Tongue (tissue), 2 donors: Measurements from ENCODE around the gene HARBI1. TPM values are rescaled to one million over a fixed set of nuclear protein-coding genes. Genes with fewer than 3 reads are reported as not detected.

ENCODE experiments used
- DNase-seq: peaks from one replicate; pipeline ENCODE4 v3.0.0-alpha.2; 2015
- total RNA-seq: library from RNA; depleted of rRNA; stranded (reverse); fragments of >200 nt; gene quantifications from one replicate; pipeline ENCODE4 v1.2.3, GENCODE V29; 2014

The HARBI1 gene
- 1.0 TPM for total RNA-seq

GRCh38 chr11:46617134-46617971, at the start of gene HARBI1, which contains the start of gene ATG13:
Gene HARBI1, minus strand, starts transcription at chr11:46617227. Its CDS starts 990 bp downstream, at chr11:46616237.
Gene ATG13, plus strand, starts transcription at chr11:46617553. Its CDS starts 26,739 bp downstream, at chr11:46644292.
- DNase-seq: peak; percentile 94

DNA sequence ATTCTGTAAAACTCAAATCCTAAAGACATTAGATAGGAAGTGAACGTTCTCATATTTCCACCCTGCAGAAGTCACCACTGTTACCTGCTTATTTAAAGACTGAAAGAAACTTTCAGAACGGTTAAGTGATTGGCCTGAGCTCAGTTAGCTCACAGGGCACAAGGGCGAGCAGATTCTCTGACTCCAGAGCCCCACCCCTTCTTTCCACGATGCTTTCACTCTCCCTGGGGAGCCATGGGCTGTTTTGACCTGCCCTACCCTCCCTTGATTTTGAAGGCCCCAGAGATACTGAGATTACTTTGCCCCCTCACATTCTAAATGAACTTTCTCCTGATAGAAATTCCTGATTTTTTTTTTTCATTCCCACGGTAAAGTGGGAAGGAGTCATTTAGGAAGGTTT, 49.5 kb upstream of the HARBI1 start:
- DNase-seq: peak; percentile 18

GRCh38 chr11:46665356-46665755, 48.3 kb upstream of the HARBI1 start:
- DNase-seq: no peak

DNA sequence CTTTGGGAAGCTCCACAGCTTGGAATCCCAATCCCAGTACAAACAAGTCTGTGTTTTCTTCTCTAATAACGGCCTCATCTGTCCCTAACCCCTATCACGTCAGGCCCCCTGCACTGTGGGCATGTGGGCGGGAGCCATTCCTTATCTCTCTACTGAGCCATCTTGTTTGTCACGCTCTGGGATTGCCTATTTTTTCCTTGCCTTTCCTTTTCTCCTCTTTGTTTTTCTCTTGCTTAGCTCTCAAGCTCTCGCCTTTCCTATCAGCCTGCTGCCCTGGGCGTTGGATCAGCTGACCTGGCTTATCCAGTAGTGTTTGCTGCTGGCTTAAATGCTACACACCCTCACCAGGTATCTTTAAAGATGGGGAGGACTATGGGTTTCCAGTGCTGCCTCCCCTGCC, 47.6 kb upstream of the HARBI1 start:
- no peak for DNase-seq

GRCh38 chr11:46663277-46663940, 46.4 kb upstream of the HARBI1 start:
- no peak for DNase-seq

- DNase-seq: no peak
Observed at GRCh38 chr11:46662366-46662765, 45.3 kb upstream of the HARBI1 start.

DNA sequence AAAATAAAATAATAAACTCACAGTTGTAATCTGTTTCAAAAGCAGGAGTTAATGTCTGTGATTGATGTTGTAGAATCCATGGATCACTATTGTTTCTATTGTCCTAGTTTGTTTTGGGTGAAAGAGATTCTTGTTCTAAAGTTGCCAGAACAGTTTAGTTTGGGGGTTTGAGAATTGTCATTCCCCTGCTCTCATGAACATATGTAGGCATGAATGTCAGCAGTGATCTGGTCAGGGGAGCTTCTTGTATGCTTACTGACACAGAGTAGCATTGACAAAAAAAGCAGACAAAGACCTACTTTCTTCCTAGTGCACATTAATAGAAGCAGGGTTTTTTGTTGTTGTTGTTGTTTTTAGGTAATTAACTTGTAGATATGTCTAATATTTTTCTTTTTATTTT, 44.8 kb upstream of the HARBI1 start:
- DNase-seq: no peak

GRCh38 chr11:46659908-46660307, 42.9 kb upstream of the HARBI1 start:
- DNase-seq: no peak

GRCh38 chr11:46658259-46658658, 41.2 kb upstream of the HARBI1 start:
- DNase-seq: no peak

DNA sequence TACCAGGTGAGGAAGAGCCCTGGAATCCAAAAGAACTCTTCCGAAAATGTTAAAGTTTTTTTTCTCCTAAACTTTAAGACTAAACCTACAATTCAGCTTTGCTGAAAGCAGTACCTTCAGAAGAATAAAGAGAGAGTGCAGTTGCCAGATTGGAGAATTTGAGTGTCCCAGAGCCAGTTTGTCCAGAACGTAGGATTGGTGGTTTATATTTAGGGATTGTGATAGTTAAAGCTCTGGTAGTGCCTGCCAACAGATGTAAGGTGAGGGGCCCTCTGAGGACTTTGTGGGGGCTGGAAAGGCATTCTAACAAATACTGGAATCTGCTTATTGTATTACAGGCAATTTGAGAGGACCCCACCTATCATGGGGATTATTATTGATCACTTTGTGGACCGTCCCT, 40.2 kb upstream of the HARBI1 start:
- no peak for DNase-seq

GRCh38 chr11:46655631-46656030, 38.6 kb upstream of the HARBI1 start:
- no peak for DNase-seq

DNA sequence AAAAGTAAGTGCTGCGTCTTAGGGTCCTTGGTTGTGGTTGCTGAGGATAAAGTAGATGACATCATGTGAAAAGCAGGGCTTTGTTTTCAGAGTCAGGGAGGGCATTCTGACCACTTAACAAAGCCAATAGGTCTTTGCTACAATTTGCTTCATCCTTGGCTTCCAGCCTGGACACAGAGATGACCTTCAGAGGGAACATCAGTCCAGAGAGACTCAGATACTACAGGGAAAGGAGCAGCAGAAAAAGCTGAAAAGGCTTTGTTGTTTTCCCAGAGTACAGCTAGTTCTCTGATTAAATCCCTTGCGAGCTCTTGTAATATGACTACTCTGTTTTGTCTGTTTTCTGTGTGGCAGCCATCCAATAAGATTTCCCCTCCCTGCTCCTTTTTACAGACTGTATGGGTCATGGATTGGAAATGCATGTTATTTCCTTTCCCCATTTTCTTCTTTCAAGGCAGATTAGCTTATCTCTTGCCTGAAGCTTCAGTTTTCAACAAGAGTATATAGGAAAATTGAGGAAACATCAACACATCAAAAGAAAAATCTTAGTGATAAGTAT, 32.2 kb upstream of the HARBI1 start:
- peak; percentile 79 for DNase-seq

GRCh38 chr11:46643986-46644385, 27.0 kb upstream of the HARBI1 start:
- no peak for DNase-seq

DNA sequence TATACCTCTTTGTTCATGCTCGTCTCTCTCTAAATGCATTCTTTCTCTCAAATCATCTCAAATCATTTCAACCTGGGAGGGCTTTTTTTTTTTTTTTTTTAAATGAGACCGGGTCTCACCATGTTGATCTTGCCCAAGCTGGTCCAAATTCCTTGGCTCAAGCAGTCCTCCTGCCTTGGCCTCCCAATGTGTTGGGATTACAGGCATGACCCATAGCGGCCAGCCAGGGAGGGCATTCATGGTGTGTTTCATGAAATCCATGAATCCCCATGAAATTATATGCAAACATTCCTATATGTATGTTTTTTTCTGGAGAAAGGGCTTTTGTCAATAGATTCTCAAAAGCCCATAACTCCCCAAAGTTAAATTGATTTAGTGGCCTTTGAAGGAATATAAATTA, 26.5 kb upstream of the HARBI1 start:
- DNase-seq: no peak

GRCh38 chr11:46642627-46643335, 25.8 kb upstream of the HARBI1 start:
- DNase-seq: no peak

DNA sequence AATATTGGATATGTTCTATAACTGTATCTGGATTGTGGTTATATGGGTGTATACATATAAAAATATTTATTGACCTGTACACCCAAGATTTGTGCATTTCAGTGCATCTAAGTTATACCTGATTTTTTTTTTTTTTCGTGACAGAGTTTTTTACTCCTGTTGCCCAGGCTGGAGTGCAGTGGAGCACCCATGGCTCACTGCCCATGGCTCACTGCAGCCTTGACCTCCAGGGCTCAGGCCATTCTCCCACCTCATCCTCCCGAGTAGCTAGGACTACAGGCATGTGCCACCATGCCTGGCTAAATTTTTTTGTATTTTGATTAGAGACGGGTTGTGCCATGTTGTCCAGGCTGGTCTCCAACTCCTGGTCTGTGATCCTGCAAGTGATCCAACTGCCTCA, 24.6 kb upstream of the HARBI1 start:
- no peak for DNase-seq

- no peak for DNase-seq
Observed at GRCh38 chr11:46640036-46640788, 23.2 kb upstream of the HARBI1 start.

- no peak for DNase-seq
Observed at GRCh38 chr11:46639197-46639839, 22.3 kb upstream of the HARBI1 start.

DNA sequence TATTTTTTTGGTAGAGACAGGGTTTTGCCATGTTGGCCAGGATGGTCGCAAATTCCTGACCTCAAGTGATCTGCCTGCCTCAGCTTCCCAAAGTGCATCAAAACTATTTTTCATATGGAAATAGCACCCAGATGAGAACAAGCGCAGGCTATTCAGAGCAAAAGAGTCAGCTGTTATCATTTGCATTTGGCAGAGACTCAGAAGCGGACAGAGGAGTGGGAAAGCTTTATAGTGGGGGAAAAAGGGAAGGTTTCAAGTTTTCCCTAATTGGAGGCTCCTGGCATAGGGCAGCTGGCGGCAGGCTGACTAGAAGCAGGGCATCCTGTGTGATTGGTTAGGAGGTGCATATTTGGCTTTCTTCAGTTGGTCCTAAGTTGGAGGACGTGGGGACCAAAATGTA, 20.5 kb upstream of the HARBI1 start:
- DNase-seq: no peak

GRCh38 chr11:46635557-46636139, 18.6 kb upstream of the HARBI1 start:
- no peak for DNase-seq
